Heart right ventricle (tissue), 16 donors: ENCODE results near the gene INTS4. TPM values are rescaled to one million over a fixed set of nuclear protein-coding genes. Genes with fewer than 3 reads are reported as not detected.

Experiments used
- ATAC-seq, 8 donors: fragments of 200-7000 bp; cut with Tn5 transposase; one replicate each; pipeline ENCODE4 v1.9.1; 2020; ENCODE audit warnings: mild to moderate bottlenecking in 8 of 8, moderate library complexity in 8 of 8, moderate number of reproducible peaks in 1 of 8
- DNase-seq, 2 donors: peaks; one replicate each; pipeline ENCODE4 v3.0.0-alpha.2; 2020
- H3K27ac ChIP-seq, 10 donors: fragments of 200-600 bp; sonication (generic) in 2 of 10; one replicate each; pipeline versions ENCODE4 v1.5.0 to v1.8.0; 2020 to 2022; ENCODE audit warnings: mild to moderate bottlenecking in 3 of 10
- H3K27me3 ChIP-seq, 7 donors: fragments of 200-600 bp; one replicate each; pipeline ENCODE4 v1.8.0; 2021 to 2022; ENCODE audit warnings: mild to moderate bottlenecking in 2 of 7
- H3K36me3 ChIP-seq, 9 donors: fragments of 200-600 bp; sonication (generic) in 1 of 9; one replicate each; pipeline versions ENCODE4 v1.5.0 to v1.8.0; 2020 to 2022; ENCODE audit warnings: mild to moderate bottlenecking in 2 of 9
- H3K4me1 ChIP-seq, 9 donors: fragments of 200-600 bp; sonication (generic) in 1 of 9; one replicate each; pipeline versions ENCODE4 v1.5.0 to v1.8.0; 2020 to 2022; ENCODE audit warnings: mild to moderate bottlenecking in 4 of 9
- H3K4me3 ChIP-seq, 10 donors: fragments of 200-600 bp; sonication (generic) in 2 of 10; one replicate each; pipeline versions ENCODE4 v1.5.0 to v1.8.0; 2020 to 2022; ENCODE audit warnings: mild to moderate bottlenecking in 7 of 10, moderate library complexity in 2 of 10
- H3K9me3 ChIP-seq, 11 donors: fragments of 200-600 bp in 10 of 11; sonication (generic) in 2 of 11; one replicate each; pipeline versions ENCODE4 v1.5.0 to v1.8.0; 2013 to 2022; ENCODE audit warnings: mild to moderate bottlenecking in 2 of 11, control low read depth in 1 of 11, moderate library complexity in 1 of 11
- CTCF ChIP-seq, 9 donors: fragments of 200-600 bp; sonication (generic) in 2 of 9; IDR thresholded peaks; one replicate each; pipeline versions ENCODE4 v1.5.0 to v1.8.0; 2021 to 2022; ENCODE audit warnings: antibody characterized with exemption in 9 of 9, mild to moderate bottlenecking in 5 of 9, moderate library complexity in 1 of 9
- WGBS, 2 donors: extraction: QIAGEN DNeasy Blood & Tissue Kit; methylation state at CpG; one replicate each; pipeline ENCODE4 v1.1.7; 2013; ENCODE audit warnings: inconsistent platforms in 1 of 2; 5-methylcytosine and 5-hydroxymethylcytosine counted together
- intact Hi-C, 10 donors: fragments of 100-400 bp; cut with DNase I; formaldehyde crosslinking; loops; one replicate each; pipeline versions ENCODE4 v1.11.1 to v1.14.2; 2022
- polyA plus RNA-seq, 2 donors: library from polyadenylated mRNA; stranded (reverse); fragments of 200-250 nt; gene quantifications; one replicate each; pipeline ENCODE4 v1.2.3, GENCODE V29; 2013
- total RNA-seq, 10 donors: library from RNA; stranded (reverse); fragmentation: NEBNext Ultra II Directional in 3 of 10; extraction: Animal tissue kit (Norgen Biotek cat#: 25700) in 3 of 10; gene quantifications; one replicate each; pipeline versions ENCODE4 v1.2.1 to v1.2.4, GENCODE V29; 2021 to 2023
- donor health status: Arrhythmogenic right ventricular cardiomyopathy.
- donor health status: ischemic (EF 13 %, LVEDD 7.1; RV severe dilation, severe dysfunction).
- donor health status: healthy with polysubstance abuse.
- donor health status: DM: no; HTN: yes; CAD: no.
- donor health status: DM: no; HTN: no; CAD: no.
- donor health status: ischemic (EF 25% LVEDD 6.9; RV normal size, moderate dysfunction).
- donor health status: ischemic (EF 25% LVEDD 5.7; RV mildly dilated, moderate dysfunction).
- donor health status: healthy.
- donor health status: DM: yes; HTN: yes; CAD: no.
- donor health status: Ischemic cardiomyopathy.
- donor health status: ischemic (EF 35%, LVEDD 5.7; RV mildly dilated, moderate dysfunction).
- donor health status: nonischemic (EF 11% LVEDD 7.7; RV severe dilation, severe dysfunction).
- donor health status: DM: yes; HTN: yes; CAD: no.
- donor health status: PGD.
- donor health status: ischemic (EF 29% LVEDD 5.4; RV normal size, mild dysfunction).
- donor health status: nonischemic (EF 23%, LVEDD 6.1; RV moderate dilation, normal function).

The INTS4 gene
- total and polyA plus RNA-seq, 12 donors = 12.2 to 20.2 (median 16.1) TPM

GRCh38 chr11:78027759-78028158 lies 33.3 kb upstream of the INTS4 start:
- TF ChIP-seq CTCF (IDR thresholded peaks at IDR 0.05) = no peak
- H3K4me3 ChIP-seq = no peak overlapping the region
- intact Hi-C loops = no loop called here
- H3K27ac ChIP-seq = no peak overlapping the region
- WGBS, 2 donors = 91 to 97% methylated on average over 2 of the region's 2 CpGs
- peaks cover 4 to 22% (median 14%) of the 10 kb centered on the region in 9 donors for H3K4me1 ChIP-seq
- no peaks in the 10 kb centered on the region for H3K36me3 ChIP-seq
- no peaks in the 10 kb centered on the region for H3K9me3 ChIP-seq
- peaks cover 0 to 11% (median 4%) of the 10 kb centered on the region in 7 donors for H3K27me3 ChIP-seq
- DNase-seq (no peak), ATAC-seq (no peak)

GRCh38 chr11:78025378-78025777 lies 30.9 kb upstream of the INTS4 start:
- no peak for ATAC-seq
- H3K4me3 ChIP-seq = no peak overlapping the region
- peaks cover 0 to 15% (median 6%) of the 10 kb centered on the region in 7 donors for H3K27me3 ChIP-seq
- H3K9me3 ChIP-seq = no peaks in the 10 kb centered on the region
- intact Hi-C loops = no loop called here
- TF ChIP-seq CTCF (IDR thresholded peaks at IDR 0.05) = no peak
- no peak for DNase-seq
- no peak overlapping the region for H3K27ac ChIP-seq
- peaks cover 2 to 15% (median 10%) of the 10 kb centered on the region in 9 donors for H3K4me1 ChIP-seq
- H3K36me3 ChIP-seq = no peaks in the 10 kb centered on the region

GRCh38 chr11:78023426-78023825 lies 29.0 kb upstream of the INTS4 start:
- no peak for DNase-seq
- no peaks in the 10 kb centered on the region for H3K36me3 ChIP-seq
- H3K9me3 ChIP-seq = no peaks in the 10 kb centered on the region
- peak overlapping the region in 9 of 10 donors; percentile 37 to 57 (median 48) for H3K4me3 ChIP-seq
- intact Hi-C loops = no loop called here
- H3K27me3 ChIP-seq = peaks cover 0 to 15% (median 6%) of the 10 kb centered on the region in 7 donors
- no peak for ATAC-seq
- WGBS, 2 donors = 77 to 81% methylated on average over 7 of the region's 7 CpGs
- TF ChIP-seq CTCF (IDR thresholded peaks at IDR 0.05) = no peak
- H3K4me1 ChIP-seq = peaks cover 0 to 12% (median 5%) of the 10 kb centered on the region in 9 donors
- H3K27ac ChIP-seq = peak overlapping the region in 1 of 10 donors; percentile 10

GRCh38 chr11:78022397-78023396 lies 28.2 kb upstream of the INTS4 start, which contains the start of gene KCTD14:
Gene KCTD14 (minus strand): TSS chr11:78023276. CDS start chr11:78023249, 27 bp downstream.
- intact Hi-C loops = no loop called here
- 12 to 17% methylated on average over 36 to 37 of the region's 37 CpGs for WGBS, 2 donors
- ATAC-seq (peak; percentile 39 to 79 (median 57)), DNase-seq (peak; percentile 8 to 23)
- no peak for TF ChIP-seq CTCF (IDR thresholded peaks at IDR 0.05)
- Histone ChIP-seq H3K27me3 (peaks cover 0 to 15% (median 6%) of the 10 kb centered on the region in 7 donors), H3K36me3 (no peaks in the 10 kb centered on the region), H3K4me1 (peaks cover 0 to 12% (median 5%) of the 10 kb centered on the region in 9 donors), H3K9me3 (no peaks in the 10 kb centered on the region), H3K27ac (peak within 1 kb of the TSS in 1 of 10 donors; percentile 10), H3K4me3 (peak within 1 kb of the TSS in 9 of 10 donors; percentile 37 to 57 (median 48))
